NB4 (cell line): ENCODE data around the gene GNG8.

Experiments used
- CTCF ChIP-seq: IDR thresholded peaks from one replicate; pipeline ENCODE4 v1.5.1; 2012; ENCODE audit warnings: low read depth, low read length
- MYC ChIP-seq: IDR thresholded peaks from 2 replicates; pipeline ENCODE4 v1.6.1; 2011; ENCODE audit warnings: low read depth, low read length
- POLR2A ChIP-seq: IDR thresholded peaks from 2 replicates; pipeline ENCODE4 v1.6.1; 2011; ENCODE audit warnings: mild to moderate bottlenecking; ENCODE audit not compliant: insufficient read length; ENCODE audit errors: extremely low read depth

- TF ChIP-seq CTCF (no peak), MYC (no peak), POLR2A (no peak)
These were observed 24.9 kb downstream of the GNG8 start for GRCh38 chr19:46610851-46611770.
